DMS153 (cell line): Measurements from ENCODE around the gene BCAM.

ENCODE experiments used
- DNase-seq: peaks from one replicate; lab custom pipeline; 2025; lab: John Stamatoyannopoulos, UW

Gene BCAM

GRCh38 chr19:44789943-44790483, 18.9 kb upstream of the BCAM start:
- DNase-seq: no peak

GRCh38 chr19:44792281-44792680, 16.6 kb upstream of the BCAM start:
- no peak for DNase-seq

DNA sequence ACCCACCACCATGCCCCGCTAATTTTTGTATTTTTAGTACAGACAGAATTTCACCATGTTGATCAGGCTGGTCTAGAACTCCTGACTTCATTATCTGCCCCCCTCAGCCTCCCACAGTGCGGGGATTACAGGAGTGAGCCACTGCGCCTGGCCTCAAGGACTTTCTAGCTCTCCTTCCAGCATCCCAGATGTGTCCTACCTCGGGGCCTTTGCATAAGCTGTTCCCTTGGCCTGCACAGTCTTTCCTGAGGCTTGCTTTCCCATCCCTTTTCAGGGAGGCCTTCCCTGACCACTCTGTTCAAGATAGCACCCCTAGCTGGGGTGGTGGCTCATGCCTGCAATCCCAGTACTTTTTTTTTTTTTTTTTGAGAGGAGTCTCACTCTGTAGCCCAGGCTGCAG, 14.3 kb upstream of the BCAM start:
- no peak for DNase-seq

DNA sequence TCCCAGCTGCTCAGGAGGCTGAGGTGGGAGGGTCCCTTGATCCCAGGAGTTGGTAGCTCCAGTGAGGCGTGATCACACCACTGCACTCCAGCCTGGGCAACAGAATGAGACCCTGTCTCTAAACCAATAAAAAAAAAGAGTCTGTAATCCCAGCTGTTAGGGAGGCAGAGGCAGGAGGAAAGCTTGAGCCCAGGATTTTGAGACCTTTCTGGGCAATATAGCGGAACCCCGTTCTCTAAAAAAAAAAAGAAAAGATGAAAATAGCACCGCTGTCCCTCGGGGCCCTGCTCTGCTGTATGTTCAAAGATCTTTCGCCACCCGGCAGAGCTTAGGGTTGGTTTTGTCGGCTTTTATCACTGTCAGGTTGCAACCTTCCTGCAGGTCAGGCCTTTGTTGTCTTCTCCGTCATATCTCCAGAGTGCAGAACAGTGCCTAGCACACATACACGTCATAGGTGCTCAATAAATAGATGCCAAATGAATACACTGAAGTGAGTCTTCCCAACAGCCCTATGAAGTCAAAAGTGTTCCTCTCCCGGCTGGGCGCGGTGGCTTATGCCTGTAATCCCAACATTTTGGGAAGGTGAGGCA, 13.4 kb upstream of the BCAM start:
- no peak for DNase-seq

DNA sequence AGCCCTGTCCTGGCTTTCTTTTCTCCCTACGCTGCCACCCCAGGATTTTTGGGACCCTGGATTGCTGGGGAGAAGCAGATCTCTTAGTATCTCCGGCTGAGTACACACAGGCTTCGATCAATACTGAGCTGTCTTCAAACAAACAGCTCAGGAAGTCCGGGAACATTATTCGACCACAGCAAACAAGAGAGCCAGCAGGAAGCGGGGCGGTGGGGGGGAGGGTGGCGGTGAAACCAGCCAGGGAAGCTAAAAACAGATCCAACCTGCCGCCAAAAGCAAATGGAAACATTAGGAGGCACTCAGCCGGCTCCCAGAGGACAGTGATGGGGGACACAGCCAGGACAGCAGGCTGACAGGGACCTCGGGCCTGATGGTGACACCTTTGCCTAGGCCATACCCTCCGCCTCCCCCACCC, 12.2 kb upstream of the BCAM start:
- peak; percentile 91 for DNase-seq

GRCh38 chr19:44799627-44800346, 9.1 kb upstream of the BCAM start:
- DNase-seq: no peak

- peak; percentile 53 for DNase-seq
Measured at GRCh38 chr19:44800461-44800860, 8.4 kb upstream of the BCAM start.

DNA sequence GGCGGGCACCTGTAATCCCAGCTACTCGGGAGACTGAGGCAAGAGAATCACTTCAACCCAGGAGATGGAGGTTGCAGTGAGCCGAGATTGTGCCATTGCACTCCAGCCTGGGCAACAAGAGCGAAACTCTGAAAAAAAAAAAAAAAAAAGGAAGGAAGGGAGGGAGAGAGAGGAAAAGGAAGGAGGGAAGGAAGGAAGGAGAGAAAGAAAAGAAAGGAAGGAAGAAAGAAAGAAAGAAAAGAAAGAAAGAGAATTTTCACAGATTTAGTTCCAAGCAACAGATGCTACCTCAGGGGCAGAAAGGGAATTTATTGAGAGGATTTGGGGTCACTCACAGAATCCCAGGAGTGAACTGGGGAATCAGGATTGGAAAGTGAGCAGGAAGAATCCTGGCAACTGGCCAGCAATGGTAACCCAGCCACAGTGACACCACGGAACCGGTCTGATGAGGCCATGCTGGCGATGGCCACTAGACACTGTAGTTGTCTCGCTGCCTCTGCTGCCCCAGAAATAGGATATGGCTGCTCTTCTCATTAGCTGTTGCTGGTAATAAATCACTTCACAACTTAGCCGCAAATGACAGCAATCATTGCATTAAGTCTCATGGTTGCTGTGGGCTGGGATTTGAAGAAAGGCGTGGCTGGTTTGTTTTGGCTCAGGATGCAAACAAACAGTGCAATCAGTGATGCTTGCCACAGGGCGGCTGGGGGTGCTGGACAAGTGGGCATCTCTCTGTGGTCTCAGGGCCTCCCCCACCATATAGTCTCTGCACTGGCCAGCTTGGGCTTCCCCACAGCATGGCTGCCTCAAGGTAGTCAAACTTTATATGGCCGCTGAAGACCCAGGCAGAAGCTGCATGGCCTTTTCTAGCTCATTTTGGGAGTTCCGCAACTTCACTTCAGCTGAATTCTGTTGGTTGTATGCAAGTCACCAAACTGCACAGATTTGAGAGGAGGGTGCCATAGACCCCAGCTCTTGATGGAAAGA, 5.2 kb upstream of the BCAM start:
- peak; percentile 32 for DNase-seq

DNA sequence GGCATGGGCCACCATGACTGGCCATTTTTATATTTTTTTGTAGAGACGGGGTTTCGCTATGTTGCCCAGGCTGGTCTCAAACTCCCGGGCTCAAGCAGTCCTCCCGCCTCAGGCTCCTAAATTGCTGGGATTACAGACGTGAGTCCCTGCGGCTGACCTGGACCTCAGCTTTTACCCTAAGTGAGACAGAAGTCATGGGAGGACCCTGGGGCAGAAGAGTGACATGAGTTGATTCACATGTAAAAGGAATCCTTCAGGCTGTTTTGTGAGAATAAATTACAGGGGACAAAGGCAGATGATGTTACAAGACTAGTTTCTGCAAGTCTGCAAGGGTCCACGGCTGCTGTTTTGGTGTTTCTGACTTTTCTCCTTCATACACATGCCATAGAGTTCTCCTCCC, 2.6 kb upstream of the BCAM start:
- DNase-seq: no peak

DNA sequence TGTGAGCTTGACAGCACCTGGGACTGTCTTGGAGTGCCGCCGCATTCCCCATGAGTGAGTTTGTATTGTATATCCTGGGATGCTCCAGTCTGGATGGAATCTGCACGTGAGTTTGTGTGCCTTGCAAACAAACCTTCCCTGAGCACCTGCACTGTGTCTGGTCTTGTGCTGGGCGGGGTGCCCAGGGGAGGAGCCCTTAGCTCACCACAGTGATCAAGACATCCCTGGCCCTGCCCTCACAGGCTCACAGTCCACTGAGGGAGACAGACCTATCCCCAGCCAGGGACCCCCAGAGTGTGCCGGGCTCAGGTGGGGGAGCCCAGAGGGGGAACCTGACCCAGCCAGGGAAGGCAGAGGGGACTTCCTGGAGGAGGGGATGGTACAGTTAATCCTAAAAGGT, 1.7 kb upstream of the BCAM start:
- peak; percentile 84 for DNase-seq

GRCh38 chr19:44807652-44808462, 1.0 kb upstream of the BCAM start:
- DNase-seq: no peak

- DNase-seq: no peak
Measured at GRCh38 chr19:44809577-44810233, 802 bp downstream of the BCAM start.

DNA sequence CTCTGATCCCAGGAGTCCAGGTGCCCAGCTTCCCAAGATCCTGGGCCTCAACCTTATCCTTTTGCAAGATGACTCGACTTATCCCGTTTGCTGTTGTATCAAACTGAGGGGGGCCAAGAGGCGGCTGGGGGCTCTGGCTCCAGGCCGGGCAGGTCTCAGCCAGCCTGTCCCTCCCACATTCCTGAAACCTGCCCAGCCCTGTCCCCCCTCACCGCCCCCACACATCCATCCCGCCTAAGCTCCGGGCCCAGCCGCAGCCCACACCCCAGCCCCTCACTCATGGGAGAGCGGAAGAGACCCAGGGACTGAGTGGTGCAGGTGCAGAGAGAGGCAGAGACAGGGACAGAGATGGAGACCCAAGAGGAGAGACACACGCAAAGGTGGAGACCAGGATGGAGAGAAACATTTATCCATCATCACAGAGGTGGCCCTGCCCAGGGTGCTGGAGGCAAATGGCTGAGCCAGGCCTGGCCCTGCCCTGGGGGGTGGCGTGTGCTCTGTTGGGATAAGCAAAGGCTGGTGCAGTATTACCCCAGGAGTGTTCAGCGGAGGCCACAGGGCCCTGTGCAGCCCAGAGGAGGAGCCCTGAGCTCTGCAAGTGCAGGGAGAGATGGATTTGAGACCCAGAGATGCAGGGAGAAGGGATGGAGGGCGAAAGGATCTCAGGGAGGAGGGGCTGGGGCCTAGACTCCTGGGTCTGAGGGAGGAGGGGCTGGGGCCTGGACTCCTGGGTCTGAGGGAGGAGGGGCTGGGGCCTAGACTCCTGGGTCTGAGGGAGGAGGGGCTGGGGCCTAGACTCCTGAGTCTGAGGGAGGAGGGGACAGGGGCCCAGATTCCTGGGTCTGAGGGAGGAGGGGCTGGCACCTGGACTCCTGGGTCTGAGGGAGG, 1.6 kb downstream of the BCAM start:
- DNase-seq: no peak

GRCh38 chr19:44811122-44811419, 2.2 kb downstream of the BCAM start:
- DNase-seq: no peak

DNA sequence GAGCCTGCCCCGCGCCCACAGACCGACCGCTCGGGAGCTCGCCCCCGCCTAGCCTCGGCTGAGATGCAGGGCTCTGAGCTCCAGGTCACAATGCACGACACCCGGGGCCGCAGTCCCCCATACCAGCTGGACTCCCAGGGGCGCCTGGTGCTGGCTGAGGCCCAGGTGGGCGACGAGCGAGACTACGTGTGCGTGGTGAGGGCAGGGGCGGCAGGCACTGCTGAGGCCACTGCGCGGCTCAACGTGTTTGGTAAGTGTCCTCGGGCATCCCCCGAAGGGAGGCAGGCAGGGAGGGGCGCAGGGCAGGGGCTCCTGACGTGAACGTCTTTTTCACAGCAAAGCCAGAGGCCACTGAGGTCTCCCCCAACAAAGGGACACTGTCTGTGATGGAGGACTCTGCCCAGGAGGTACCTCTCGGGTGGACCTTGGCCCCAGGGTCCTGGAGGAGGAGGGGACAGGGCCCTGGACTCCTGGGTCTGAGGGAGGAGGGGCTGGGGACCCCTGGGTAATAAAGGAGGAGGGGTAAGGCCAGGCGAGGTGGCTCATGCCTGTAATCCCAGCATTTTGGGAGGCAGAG, 3.3 kb downstream of the BCAM start:
- no peak for DNase-seq

DNA sequence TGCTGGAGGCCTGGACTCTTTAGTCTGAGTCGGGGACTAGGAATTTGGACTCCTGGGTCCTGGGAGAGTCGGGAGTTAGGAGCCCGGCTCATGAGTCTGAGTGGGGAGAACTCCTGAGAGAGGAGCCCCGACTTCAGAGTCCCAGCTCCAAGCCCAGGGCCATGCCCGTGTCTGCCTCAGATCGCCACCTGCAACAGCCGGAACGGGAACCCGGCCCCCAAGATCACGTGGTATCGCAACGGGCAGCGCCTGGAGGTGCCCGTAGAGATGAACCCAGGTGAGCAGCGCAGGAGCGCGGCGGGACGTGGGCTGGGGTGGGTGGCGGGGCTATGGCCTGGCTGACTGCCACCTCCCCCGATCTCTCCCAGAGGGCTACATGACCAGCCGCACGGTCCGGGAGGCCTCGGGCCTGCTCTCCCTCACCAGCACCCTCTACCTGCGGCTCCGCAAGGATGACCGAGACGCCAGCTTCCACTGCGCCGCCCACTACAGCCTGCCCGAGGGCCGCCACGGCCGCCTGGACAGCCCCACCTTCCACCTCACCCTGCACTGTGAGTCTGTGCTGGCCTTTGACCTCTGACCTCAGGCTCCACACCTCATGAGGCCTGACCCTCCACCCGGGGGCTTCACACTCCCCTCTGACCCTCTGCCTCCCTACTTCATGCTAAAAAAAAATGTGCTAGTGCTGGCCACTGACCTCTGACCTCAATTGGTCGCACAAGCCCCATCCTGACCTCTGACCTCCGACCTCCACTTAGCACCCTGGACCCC, 4.4 kb downstream of the BCAM start:
- DNase-seq: no peak

DNA sequence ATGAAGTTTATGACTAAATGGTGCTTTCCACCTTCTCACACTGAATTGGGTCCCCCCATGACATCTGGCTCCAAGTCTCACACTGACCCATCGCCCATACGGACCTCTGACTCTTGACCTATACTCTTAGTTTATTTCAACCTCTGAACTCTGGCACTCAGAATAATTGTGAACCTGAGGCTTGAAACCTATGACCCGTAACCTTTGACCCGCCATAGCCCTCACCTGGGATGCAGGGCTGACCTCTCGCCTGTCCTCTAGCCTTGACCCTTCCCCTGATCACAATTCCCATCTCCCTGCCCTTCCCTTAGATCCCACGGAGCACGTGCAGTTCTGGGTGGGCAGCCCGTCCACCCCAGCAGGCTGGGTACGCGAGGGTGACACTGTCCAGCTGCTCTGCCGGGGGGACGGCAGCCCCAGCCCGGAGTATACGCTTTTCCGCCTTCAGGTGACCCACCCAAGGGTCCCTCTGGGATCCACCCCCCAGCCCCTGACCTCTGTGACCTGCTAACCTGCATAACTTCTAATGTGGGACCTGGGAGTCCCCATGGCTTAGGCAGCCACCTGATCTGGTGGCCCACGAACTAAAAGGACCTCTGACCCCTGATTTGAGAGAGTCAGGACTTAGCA, 5.1 kb downstream of the BCAM start:
- no peak for DNase-seq

DNA sequence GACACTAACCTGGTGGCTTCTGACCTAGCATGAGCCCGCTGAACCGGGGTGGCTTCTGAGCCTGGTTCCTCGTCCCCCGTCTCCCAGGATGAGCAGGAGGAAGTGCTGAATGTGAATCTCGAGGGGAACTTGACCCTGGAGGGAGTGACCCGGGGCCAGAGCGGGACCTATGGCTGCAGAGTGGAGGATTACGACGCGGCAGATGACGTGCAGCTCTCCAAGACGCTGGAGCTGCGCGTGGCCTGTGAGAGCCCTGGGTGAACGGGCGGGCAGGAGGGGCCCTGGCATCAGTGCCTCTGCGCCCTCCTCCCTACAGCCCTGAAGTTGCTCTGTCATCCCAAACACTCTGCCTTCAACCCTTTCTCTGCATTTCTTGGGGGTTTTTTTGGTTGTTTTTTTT, 5.6 kb downstream of the BCAM start:
- no peak for DNase-seq

- no peak for DNase-seq
Measured at GRCh38 chr19:44816301-44816700, 7.4 kb downstream of the BCAM start.
